OCI-LY1 (cell line): ENCODE data around the gene C18orf63.
A peak's percentile ranks its signal among the peaks of the same experiment; 100 is the strongest.

Experiments used
- H2AFZ ChIP-seq: fragments of 200-600 bp; sonication (generic), shearing (Covaris generic); 2 replicates; pipeline ENCODE4 v1.6.0; 2014; ENCODE audit warnings: antibody characterized with exemption, mild to moderate bottlenecking, low read length
- H3F3A ChIP-seq: fragments of 200-600 bp; sonication (generic), shearing (Covaris generic); 2 replicates; pipeline ENCODE4 v1.6.0; 2014; ENCODE audit warnings: mild to moderate bottlenecking, antibody characterized with exemption, low read length, moderate library complexity; ENCODE audit not compliant: insufficient read depth
- H3K27ac ChIP-seq: fragments of 200-600 bp; sonication (generic); 2 replicates; pipeline ENCODE4 v1.5.1; 2014; ENCODE audit warnings: low read length, mixed run types, mild to moderate bottlenecking, low read depth; ENCODE audit not compliant: poor library complexity, severe bottlenecking
- H3K27me3 ChIP-seq: fragments of 200-600 bp; sonication (generic); 2 replicates; pipeline ENCODE4 v1.6.0; 2014; ENCODE audit warnings: antibody characterized with exemption, mild to moderate bottlenecking, low read length, moderate library complexity; ENCODE audit not compliant: insufficient read depth
- H3K36me3 ChIP-seq: fragments of 200-600 bp; sonication (generic); 2 replicates; pipeline ENCODE4 v1.6.1; 2014; ENCODE audit warnings: mild to moderate bottlenecking, antibody characterized with exemption, low read length, moderate library complexity, mixed read lengths; ENCODE audit not compliant: insufficient read depth
- H3K4me1 ChIP-seq: fragments of 200-600 bp; sonication (generic); 2 replicates; pipeline ENCODE4 v1.5.1; 2014; ENCODE audit warnings: mild to moderate bottlenecking, low read length, moderate library complexity; ENCODE audit not compliant: insufficient read depth, severe bottlenecking
- H3K4me2 ChIP-seq: fragments of 200-600 bp; sonication (generic), shearing (Covaris generic); 2 replicates; pipeline ENCODE4 v1.6.1; 2014; ENCODE audit warnings: low read length
- H3K4me3 ChIP-seq: fragments of 200-600 bp; sonication (generic); 2 replicates; pipeline ENCODE4 v1.5.1; 2014; ENCODE audit warnings: low read length, low read depth, mild to moderate bottlenecking, mixed read lengths; ENCODE audit not compliant: poor library complexity, severe bottlenecking
- H3K79me2 ChIP-seq: fragments of 200-600 bp; shearing (Covaris generic); 2 replicates; pipeline ENCODE4 v1.6.1; 2016; ENCODE audit warnings: mixed run types, low read length, mixed read lengths; ENCODE audit not compliant: insufficient read depth
- H3K9ac ChIP-seq: fragments of 200-600 bp; sonication (generic), shearing (Covaris generic); 2 replicates; pipeline ENCODE4 v1.6.1; 2014; ENCODE audit warnings: mild to moderate bottlenecking, low read length, mixed read lengths
- H3K9me2 ChIP-seq: fragments of 200-600 bp; sonication (generic), shearing (Covaris generic); 2 replicates; pipeline ENCODE4 v1.6.1; 2014; ENCODE audit warnings: low read depth, mild to moderate bottlenecking, low read length, mixed read lengths
- H3K9me3 ChIP-seq: fragments of 200-600 bp; shearing (Covaris generic); 2 replicates; pipeline ENCODE4 v1.6.1; 2014; ENCODE audit warnings: low read length, mixed read lengths
- H4K20me1 ChIP-seq: fragments of 200-600 bp; sonication (generic), shearing (Covaris generic); 2 replicates; pipeline ENCODE4 v1.6.0; 2016; ENCODE audit warnings: mild to moderate bottlenecking, low read length; ENCODE audit not compliant: insufficient read depth
- CTCF ChIP-seq: fragments of 200-600 bp; sonication (generic), shearing (Covaris generic); IDR thresholded peaks from 2 replicates; pipeline ENCODE4 v1.5.1; 2017; ENCODE audit warnings: mild to moderate bottlenecking, antibody characterized with exemption, low read length, moderate library complexity, mixed read lengths
- EZH2 ChIP-seq: fragments of 200-600 bp; sonication (generic), shearing (Covaris generic); IDR thresholded peaks from 2 replicates; pipeline ENCODE4 v1.8.0; 2017; ENCODE audit warnings: borderline replicate concordance, mixed run types, mild to moderate bottlenecking, antibody characterized with exemption, low read length, moderate library complexity, mixed read lengths

C18orf63 gene

DNA sequence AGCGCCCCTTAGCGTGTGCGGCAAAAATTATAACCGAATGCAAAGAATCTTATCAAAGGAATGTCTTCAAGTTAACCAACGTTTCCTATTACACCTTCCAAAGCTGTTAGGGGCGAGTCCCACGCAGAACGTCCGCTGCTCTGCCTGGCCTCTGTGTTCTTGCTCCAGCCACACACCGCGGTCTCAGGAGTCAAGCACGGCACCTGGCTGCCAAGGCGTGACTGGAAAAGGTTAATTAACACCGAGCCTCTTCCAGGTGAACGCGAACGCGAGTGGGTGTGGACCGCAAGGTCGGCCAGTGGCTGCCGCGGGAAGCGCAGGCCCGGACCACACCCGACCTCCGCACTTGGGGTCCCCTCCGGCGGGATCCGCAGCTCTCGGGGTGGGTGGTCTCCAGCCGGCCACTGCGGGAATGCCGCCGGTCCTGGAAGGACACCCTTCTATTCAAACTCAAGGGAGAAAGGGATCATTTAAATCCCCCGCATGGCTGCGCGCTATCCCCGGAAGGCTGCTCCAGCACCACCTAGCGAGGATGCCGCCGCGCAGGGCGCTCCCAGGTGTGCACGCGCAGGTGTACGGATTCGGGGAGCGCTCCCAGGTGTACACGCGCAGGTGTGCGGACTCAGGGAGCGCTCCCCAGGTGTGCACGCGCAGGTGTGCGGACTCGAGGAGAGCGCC, 24.7 kb upstream of the C18orf63 start:
- peaks cover 55% of the 10 kb centered on the region for H3K4me1 ChIP-seq
- H3F3A ChIP-seq, result 0 out of 2 replicates have a peak, but pooled peaks cover 9% of the 10 kb centered on the region
- no peak overlapping the region for H2AFZ ChIP-seq
- TF ChIP-seq EZH2 (no peak), CTCF (no peak)
- no peaks in the 10 kb centered on the region for H3K9me2 ChIP-seq
- H3K27me3 ChIP-seq, result no peaks in the 10 kb centered on the region
- peak overlapping the region; percentile 88; the same call in 1 of the 2 replicates for H3K9ac ChIP-seq
- peak overlapping the region; percentile 81 for H3K4me2 ChIP-seq
- no peaks in the 10 kb centered on the region for H4K20me1 ChIP-seq
- H3K36me3 ChIP-seq, result peaks cover 10% of the 10 kb centered on the region
- H3K79me2 ChIP-seq, result peaks cover 17% of the 10 kb centered on the region
- H3K27ac ChIP-seq, result peak overlapping the region; percentile 75
- peak overlapping the region; percentile 92 for H3K4me3 ChIP-seq
- peaks cover 2% of the 10 kb centered on the region; the same call in 1 of the 2 replicates for H3K9me3 ChIP-seq

GRCh38 chr18:74291472-74291770, 24.2 kb upstream of the C18orf63 start:
- Histone ChIP-seq H3K9me2 (no peaks in the 10 kb centered on the region), H2AFZ (no peak overlapping the region), H3K79me2 (peaks cover 12% of the 10 kb centered on the region), H3K9ac (peak overlapping the region; percentile 88), H3K9me3 (peaks cover 2% of the 10 kb centered on the region; the same call in 1 of the 2 replicates), H3K4me1 (peaks cover 50% of the 10 kb centered on the region), H4K20me1 (no peaks in the 10 kb centered on the region), H3K27me3 (no peaks in the 10 kb centered on the region), H3F3A (0 out of 2 replicates have a peak, but pooled peaks cover 9% of the 10 kb centered on the region), H3K36me3 (peaks cover 10% of the 10 kb centered on the region), H3K4me2 (peak overlapping the region; percentile 81), H3K4me3 (peak overlapping the region; percentile 92), H3K27ac (peak overlapping the region; percentile 75)
- TF ChIP-seq CTCF (no peak), EZH2 (no peak)

DNA sequence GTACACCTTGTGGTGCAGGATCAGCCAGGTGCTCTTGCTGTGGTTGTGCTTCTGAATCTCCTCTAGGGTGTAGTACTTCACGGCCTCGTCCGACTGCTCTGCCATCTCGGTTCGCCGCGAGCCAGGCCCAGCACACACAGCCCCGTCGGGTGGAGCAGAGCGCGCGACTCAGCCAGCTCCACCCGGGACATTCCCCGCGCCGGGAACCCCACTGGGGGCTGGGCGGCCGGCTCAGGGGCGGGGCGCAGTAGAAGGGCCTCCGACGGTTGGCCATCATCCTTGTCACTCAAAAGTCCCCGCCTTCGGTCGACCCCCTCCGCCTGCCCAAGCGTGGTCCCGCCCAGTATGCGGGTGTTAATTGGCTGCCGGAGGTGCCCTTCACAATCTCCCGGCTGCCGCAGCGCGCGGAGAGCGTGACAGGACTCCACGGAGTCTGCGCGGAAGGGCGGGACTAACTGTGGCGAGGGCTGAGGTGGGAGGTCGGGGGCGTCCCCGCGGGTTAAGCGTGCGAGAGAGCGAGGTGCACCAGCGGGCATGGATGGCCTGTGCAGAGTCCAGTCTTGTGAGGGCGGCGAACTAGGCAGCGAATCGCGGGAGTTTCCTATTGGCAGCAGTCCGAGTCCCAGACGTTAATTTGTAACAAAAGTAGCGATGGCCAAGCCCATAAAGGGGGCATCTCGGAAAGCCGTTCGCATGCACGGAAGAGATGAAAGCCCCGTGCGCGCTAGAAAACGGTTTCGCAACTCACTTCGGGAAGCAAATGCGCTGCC, 23.7 kb upstream of the C18orf63 start, which contains the start of gene CYB5A:
Gene CYB5A (minus strand): TSS at position 193 of the 770 bp plus-strand sequence. CDS start 88 bp downstream, at position 105.
- TF ChIP-seq EZH2 (no peak), CTCF (0 out of 2 replicates have a peak, but pooled peaks have one; percentile 13)

More for the DNA sequence above, 23.7 kb upstream of the C18orf63 start, which contains the start of gene CYB5A:
- peak within 1 kb of the TSS; percentile 88 for H3K9ac ChIP-seq
- no peaks in the 10 kb centered on the region for H3K9me2 ChIP-seq
- peaks cover 9% of the 10 kb centered on the region; the same call in 1 of the 2 replicates for H3K79me2 ChIP-seq
- peak within 1 kb of the TSS; percentile 81 for H3K4me2 ChIP-seq
- no peaks in the 10 kb centered on the region for H3K27me3 ChIP-seq
- H3K4me1 ChIP-seq, result peaks cover 45% of the 10 kb centered on the region
- peak within 1 kb of the TSS; percentile 43; the same call in 1 of the 2 replicates for H2AFZ ChIP-seq
- 0 out of 2 replicates have a peak, but pooled peaks cover 9% of the 10 kb centered on the region for H3F3A ChIP-seq
- H3K9me3 ChIP-seq, result peaks cover 2% of the 10 kb centered on the region; the same call in 1 of the 2 replicates
- peak within 1 kb of the TSS; percentile 75 for H3K27ac ChIP-seq
- peaks cover 10% of the 10 kb centered on the region for H3K36me3 ChIP-seq
- peak within 1 kb of the TSS; percentile 92 for H3K4me3 ChIP-seq
- no peaks in the 10 kb centered on the region for H4K20me1 ChIP-seq
